ENCODE data around the gene PLD4. TPM values are rescaled to one million over a fixed set of nuclear protein-coding genes. Genes with fewer than 3 reads are reported as not detected.
"Not testable (repeated sequence)": the region's sequence is repeated elsewhere in the genome, so short reads cannot be mapped to it uniquely, and the experiment has no call there.

Gene PLD4
- total RNA-seq, 1 donor from 2014 or later, result 0.16 TPM

- Mint-ChIP-seq H3K9me3 (no peaks in the 10 kb centered on the region), H3K27ac (no peak overlapping the region), H3K4me1 (ENCODE audit: low read depth) (peaks cover 1% of the 10 kb centered on the region), H3K36me3 (ENCODE audit: low read depth) (no peaks in the 10 kb centered on the region), H3K27me3 (ENCODE audit: low read depth) (peaks cover 16% of the 10 kb centered on the region), H3K4me3 (ENCODE audit: low read depth) (no peak overlapping the region)
- intact Hi-C loops (cut with micrococcal nuclease), result no loop called here
- DNase-seq (ENCODE audit: low spot score), result no peak
Observed at GRCh38 chr14:104898870-104899510, 25.7 kb upstream of the PLD4 start.

- no peaks in the 10 kb centered on the region for H3K9me3 Mint-ChIP-seq
- no peak for DNase-seq (ENCODE audit: low spot score)
- intact Hi-C loops (cut with micrococcal nuclease), result no loop called here
- H3K4me3 Mint-ChIP-seq (ENCODE audit: low read depth), result no peak overlapping the region
- peaks cover 1% of the 10 kb centered on the region for H3K4me1 Mint-ChIP-seq (ENCODE audit: low read depth)
- H3K27ac Mint-ChIP-seq, result no peak overlapping the region
- peaks cover 24% of the 10 kb centered on the region for H3K27me3 Mint-ChIP-seq (ENCODE audit: low read depth)
- H3K36me3 Mint-ChIP-seq (ENCODE audit: low read depth), result no peaks in the 10 kb centered on the region
Observed at GRCh38 chr14:104899781-104900180, 24.9 kb upstream of the PLD4 start.

- intact Hi-C loops (cut with micrococcal nuclease), result no loop called here
Observed at GRCh38 chr14:104900639-104901512, 23.8 kb upstream of the PLD4 start.

GRCh38 chr14:104903990-104904389 is 20.7 kb upstream of the PLD4 start:
- Mint-ChIP-seq H3K4me3 (ENCODE audit: low read depth) (no peak overlapping the region), H3K27me3 (ENCODE audit: low read depth) (peaks cover 27% of the 10 kb centered on the region), H3K4me1 (ENCODE audit: low read depth) (peaks cover 1% of the 10 kb centered on the region), H3K27ac (no peak overlapping the region), H3K36me3 (ENCODE audit: low read depth) (no peaks in the 10 kb centered on the region), H3K9me3 (no peaks in the 10 kb centered on the region)
- DNase-seq (ENCODE audit: low spot score), result no peak
- intact Hi-C loops (cut with micrococcal nuclease), result no loop called here

More at GRCh38 chr14:104900639-104901512, 23.8 kb upstream of the PLD4 start:
- H3K9me3 Mint-ChIP-seq, result no peaks in the 10 kb centered on the region
- H3K4me3 Mint-ChIP-seq (ENCODE audit: low read depth), result no peak overlapping the region
- no peak overlapping the region for H3K27ac Mint-ChIP-seq
- no peaks in the 10 kb centered on the region for H3K36me3 Mint-ChIP-seq (ENCODE audit: low read depth)
- H3K4me1 Mint-ChIP-seq (ENCODE audit: low read depth), result peaks cover 1% of the 10 kb centered on the region
- no peak for DNase-seq (ENCODE audit: low spot score)
- peaks cover 25% of the 10 kb centered on the region for H3K27me3 Mint-ChIP-seq (ENCODE audit: low read depth)

GRCh38 chr14:104904650-104905578 is 19.8 kb upstream of the PLD4 start:
- H3K4me3 Mint-ChIP-seq (ENCODE audit: low read depth); DNase-seq (ENCODE audit: low spot score); H3K27ac Mint-ChIP-seq; intact Hi-C loops (cut with micrococcal nuclease); H3K36me3 Mint-ChIP-seq (ENCODE audit: low read depth); H3K9me3 Mint-ChIP-seq; H3K4me1 Mint-ChIP-seq (ENCODE audit: low read depth): not testable (repeated sequence)
- H3K27me3 Mint-ChIP-seq (ENCODE audit: low read depth), result peaks cover 27% of the 10 kb centered on the region

GRCh38 chr14:104905579-104905933 is 19.1 kb upstream of the PLD4 start:
- H3K9me3 Mint-ChIP-seq; H3K4me1 Mint-ChIP-seq (ENCODE audit: low read depth); H3K27ac Mint-ChIP-seq; H3K4me3 Mint-ChIP-seq (ENCODE audit: low read depth); H3K36me3 Mint-ChIP-seq (ENCODE audit: low read depth); intact Hi-C loops (cut with micrococcal nuclease); DNase-seq (ENCODE audit: low spot score): not testable (repeated sequence)
- H3K27me3 Mint-ChIP-seq (ENCODE audit: low read depth), result peaks cover 27% of the 10 kb centered on the region

- H3K27ac Mint-ChIP-seq, result no peak overlapping the region
- peaks cover 17% of the 10 kb centered on the region for H3K27me3 Mint-ChIP-seq (ENCODE audit: low read depth)
- intact Hi-C loops (cut with micrococcal nuclease), result no loop called here
- H3K4me3 Mint-ChIP-seq (ENCODE audit: low read depth), result no peak overlapping the region
- no peak for DNase-seq (ENCODE audit: low spot score)
- peaks cover 4% of the 10 kb centered on the region for H3K9me3 Mint-ChIP-seq
- no peaks in the 10 kb centered on the region for H3K4me1 Mint-ChIP-seq (ENCODE audit: low read depth)
- H3K36me3 Mint-ChIP-seq (ENCODE audit: low read depth), result no peaks in the 10 kb centered on the region
Observed at GRCh38 chr14:104908303-104908702, 16.4 kb upstream of the PLD4 start.

GRCh38 chr14:104912053-104912452 is 12.6 kb upstream of the PLD4 start:
- H3K27me3 Mint-ChIP-seq (ENCODE audit: low read depth), result peaks cover 16% of the 10 kb centered on the region
- H3K27ac Mint-ChIP-seq, result no peak overlapping the region
- intact Hi-C loops (cut with micrococcal nuclease), result no loop called here
- H3K9me3 Mint-ChIP-seq, result peaks cover 4% of the 10 kb centered on the region
- no peak for DNase-seq (ENCODE audit: low spot score)
- H3K36me3 Mint-ChIP-seq (ENCODE audit: low read depth), result no peaks in the 10 kb centered on the region
- H3K4me1 Mint-ChIP-seq (ENCODE audit: low read depth), result no peaks in the 10 kb centered on the region
- no peak overlapping the region for H3K4me3 Mint-ChIP-seq (ENCODE audit: low read depth)

- intact Hi-C loops (cut with micrococcal nuclease), result no loop called here
- Mint-ChIP-seq H3K4me3 (ENCODE audit: low read depth) (no peak overlapping the region), H3K27me3 (ENCODE audit: low read depth) (peaks cover 17% of the 10 kb centered on the region), H3K36me3 (ENCODE audit: low read depth) (no peaks in the 10 kb centered on the region), H3K4me1 (ENCODE audit: low read depth) (no peaks in the 10 kb centered on the region), H3K9me3 (peaks cover 4% of the 10 kb centered on the region), H3K27ac (no peak overlapping the region)
- DNase-seq (ENCODE audit: low spot score), result no peak
Observed at GRCh38 chr14:104913435-104913834, 11.2 kb upstream of the PLD4 start.

- intact Hi-C loops (cut with micrococcal nuclease), result no loop called here
- Mint-ChIP-seq H3K27me3 (ENCODE audit: low read depth) (peaks cover 30% of the 10 kb centered on the region), H3K27ac (no peak overlapping the region), H3K4me3 (ENCODE audit: low read depth) (no peak overlapping the region), H3K9me3 (peaks cover 1% of the 10 kb centered on the region), H3K4me1 (ENCODE audit: low read depth) (peaks cover 2% of the 10 kb centered on the region), H3K36me3 (ENCODE audit: low read depth) (no peaks in the 10 kb centered on the region)
- no peak for DNase-seq (ENCODE audit: low spot score)
Observed at GRCh38 chr14:104917116-104917515, 7.6 kb upstream of the PLD4 start.

- intact Hi-C loops (cut with micrococcal nuclease), result no loop called here
Observed at GRCh38 chr14:104917993-104918392, 6.7 kb upstream of the PLD4 start.

GRCh38 chr14:104919152-104919992 is 5.3 kb upstream of the PLD4 start:
- H3K4me1 Mint-ChIP-seq (ENCODE audit: low read depth); H3K9me3 Mint-ChIP-seq; H3K4me3 Mint-ChIP-seq (ENCODE audit: low read depth); intact Hi-C loops (cut with micrococcal nuclease); DNase-seq (ENCODE audit: low spot score); H3K27ac Mint-ChIP-seq; H3K36me3 Mint-ChIP-seq (ENCODE audit: low read depth): not testable (repeated sequence)
- peaks cover 28% of the 10 kb centered on the region for H3K27me3 Mint-ChIP-seq (ENCODE audit: low read depth)

More at GRCh38 chr14:104917993-104918392, 6.7 kb upstream of the PLD4 start:
- Mint-ChIP-seq H3K4me1 (ENCODE audit: low read depth) (peaks cover 2% of the 10 kb centered on the region), H3K36me3 (ENCODE audit: low read depth) (no peaks in the 10 kb centered on the region), H3K9me3 (no peaks in the 10 kb centered on the region), H3K4me3 (ENCODE audit: low read depth) (no peak overlapping the region), H3K27me3 (ENCODE audit: low read depth) (peaks cover 30% of the 10 kb centered on the region), H3K27ac (no peak overlapping the region)
- DNase-seq (ENCODE audit: low spot score), result no peak

Measured in activated T-helper 2 cell treated with anti-CD3 and anti-CD28 coated beads, Interferon-gamma antibody, Interleukin-2, Interleukin-4, amounts not matched to agents 10 μg/mL and 5 μg/mL and 100 μg/mL, durations not matched to agents 14 hours and 24 hours and 36 hours (primary cell).